GM12865 (cell line): ENCODE data around the gene CRB2.
A peak's percentile ranks its signal among the peaks of the same experiment; 100 is the strongest.

Experiments
- DNase-seq: peaks from one replicate; pipeline ENCODE4 v3.0.0; 2010; ENCODE audit warnings: low read depth
- H3K4me3 ChIP-seq: 2 replicates; pipeline ENCODE4 v1.5.1; 2011; ENCODE audit warnings: mild to moderate bottlenecking, low read depth, low read length, control low read depth
- TF ChIP-seq, protein P1 (sequence below): IDR thresholded peaks from 2 replicates; pipeline ENCODE4 v1.5.1; 2011; ENCODE audit warnings: low read length, control low read depth, low read depth, inconsistent platforms; ENCODE audit not compliant: insufficient read depth; ENCODE audit errors: missing control alignments

CRB2 gene

DNA sequence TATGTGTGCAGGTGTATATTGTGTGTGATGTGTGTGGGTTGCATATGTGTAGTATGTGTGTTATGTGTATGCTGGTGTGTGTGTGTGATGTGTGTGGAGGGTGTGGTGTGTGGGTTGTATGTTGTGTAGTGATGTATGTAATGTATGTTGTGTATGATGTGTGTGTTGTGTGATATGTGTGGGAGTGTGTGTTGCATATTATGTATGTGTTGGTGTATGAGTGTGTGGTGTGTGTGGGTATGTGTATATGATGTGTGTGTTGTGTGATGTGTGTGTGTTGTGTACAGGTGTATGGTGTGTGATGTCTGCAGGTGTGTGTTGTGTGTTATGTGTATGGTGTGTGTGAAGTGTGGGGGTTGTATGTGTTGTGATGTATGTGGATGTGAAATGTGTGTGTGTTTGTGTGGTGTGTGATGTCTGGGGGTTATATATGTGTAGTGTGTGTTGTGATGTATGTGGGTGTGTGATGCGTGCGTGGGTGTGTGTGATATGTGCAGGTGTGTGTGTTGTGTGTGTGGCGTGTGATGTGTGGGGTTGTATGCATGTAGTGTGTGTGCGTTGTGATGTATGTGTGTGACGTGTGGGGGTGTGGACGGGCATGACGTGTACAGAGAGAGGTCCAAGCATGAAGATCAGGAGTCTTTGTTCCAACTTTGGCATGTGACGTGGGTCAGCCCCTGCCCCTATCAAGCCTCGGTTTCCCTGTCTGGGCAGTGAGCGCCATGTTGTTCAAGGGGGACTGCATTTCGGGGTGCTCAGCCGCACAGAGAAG lies 8.5 kb upstream of the CRB2 start:
- no peak overlapping the region for H3K4me3 ChIP-seq
- no peak for DNase-seq
- TF ChIP-seq, protein P1, sequence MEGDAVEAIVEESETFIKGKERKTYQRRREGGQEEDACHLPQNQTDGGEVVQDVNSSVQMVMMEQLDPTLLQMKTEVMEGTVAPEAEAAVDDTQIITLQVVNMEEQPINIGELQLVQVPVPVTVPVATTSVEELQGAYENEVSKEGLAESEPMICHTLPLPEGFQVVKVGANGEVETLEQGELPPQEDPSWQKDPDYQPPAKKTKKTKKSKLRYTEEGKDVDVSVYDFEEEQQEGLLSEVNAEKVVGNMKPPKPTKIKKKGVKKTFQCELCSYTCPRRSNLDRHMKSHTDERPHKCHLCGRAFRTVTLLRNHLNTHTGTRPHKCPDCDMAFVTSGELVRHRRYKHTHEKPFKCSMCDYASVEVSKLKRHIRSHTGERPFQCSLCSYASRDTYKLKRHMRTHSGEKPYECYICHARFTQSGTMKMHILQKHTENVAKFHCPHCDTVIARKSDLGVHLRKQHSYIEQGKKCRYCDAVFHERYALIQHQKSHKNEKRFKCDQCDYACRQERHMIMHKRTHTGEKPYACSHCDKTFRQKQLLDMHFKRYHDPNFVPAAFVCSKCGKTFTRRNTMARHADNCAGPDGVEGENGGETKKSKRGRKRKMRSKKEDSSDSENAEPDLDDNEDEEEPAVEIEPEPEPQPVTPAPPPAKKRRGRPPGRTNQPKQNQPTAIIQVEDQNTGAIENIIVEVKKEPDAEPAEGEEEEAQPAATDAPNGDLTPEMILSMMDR: no peak

DNA sequence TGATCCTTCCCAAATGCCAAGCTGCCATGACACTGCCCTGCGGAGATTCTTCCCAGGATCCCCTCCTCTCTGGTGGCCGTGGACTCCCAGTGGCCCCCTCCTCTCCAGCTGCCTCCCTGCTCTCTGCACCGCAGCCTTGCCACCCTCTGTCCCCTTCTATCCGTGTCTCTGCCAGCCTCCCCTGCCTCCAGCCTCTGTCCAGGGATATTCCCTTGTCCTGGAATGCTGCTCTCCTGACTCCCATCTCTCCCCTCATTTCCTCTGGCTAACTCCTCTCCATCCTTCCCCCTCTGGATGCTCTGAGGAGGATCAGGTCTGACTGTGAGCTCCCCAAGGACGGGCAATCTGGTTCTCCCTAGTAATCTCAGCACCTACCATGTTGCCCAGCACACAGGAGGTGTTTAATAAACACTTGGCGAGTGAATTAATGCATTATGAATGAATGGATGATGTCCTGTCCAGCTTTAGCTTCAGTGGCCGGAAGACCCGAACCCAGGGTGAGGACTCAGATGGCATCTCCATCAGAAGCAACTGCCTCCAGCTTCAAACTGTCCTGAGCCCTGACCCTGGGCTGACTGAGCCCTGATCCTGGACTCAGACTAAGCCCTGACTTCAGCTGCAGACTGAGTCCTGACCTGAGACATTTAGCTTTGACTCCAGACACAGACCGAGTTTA lies 7.5 kb upstream of the CRB2 start:
- no peak overlapping the region for H3K4me3 ChIP-seq
- TF ChIP-seq, protein P1: no peak
- no peak for DNase-seq

DNA sequence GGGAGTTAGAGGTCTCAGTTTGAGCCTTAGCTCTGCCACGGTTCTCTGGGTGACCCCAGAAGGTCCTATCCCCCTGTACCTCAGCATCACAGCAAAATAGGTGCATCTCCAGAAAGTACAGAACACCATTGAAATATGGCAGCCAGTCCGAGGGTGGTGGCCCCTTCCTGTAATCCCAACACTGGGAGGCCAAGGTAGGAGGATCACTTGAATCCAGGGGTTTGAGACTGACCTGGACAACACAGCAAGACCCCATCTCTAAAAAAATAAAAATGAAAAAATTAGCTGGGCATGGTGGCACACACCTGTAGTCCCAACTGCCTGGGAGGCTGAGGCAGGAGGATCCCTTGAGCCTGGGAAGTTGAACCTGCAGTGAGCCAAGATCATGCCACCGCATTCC lies 7.0 kb upstream of the CRB2 start:
- no peak overlapping the region for H3K4me3 ChIP-seq
- TF ChIP-seq, protein P1: no peak
- DNase-seq: no peak

DNA sequence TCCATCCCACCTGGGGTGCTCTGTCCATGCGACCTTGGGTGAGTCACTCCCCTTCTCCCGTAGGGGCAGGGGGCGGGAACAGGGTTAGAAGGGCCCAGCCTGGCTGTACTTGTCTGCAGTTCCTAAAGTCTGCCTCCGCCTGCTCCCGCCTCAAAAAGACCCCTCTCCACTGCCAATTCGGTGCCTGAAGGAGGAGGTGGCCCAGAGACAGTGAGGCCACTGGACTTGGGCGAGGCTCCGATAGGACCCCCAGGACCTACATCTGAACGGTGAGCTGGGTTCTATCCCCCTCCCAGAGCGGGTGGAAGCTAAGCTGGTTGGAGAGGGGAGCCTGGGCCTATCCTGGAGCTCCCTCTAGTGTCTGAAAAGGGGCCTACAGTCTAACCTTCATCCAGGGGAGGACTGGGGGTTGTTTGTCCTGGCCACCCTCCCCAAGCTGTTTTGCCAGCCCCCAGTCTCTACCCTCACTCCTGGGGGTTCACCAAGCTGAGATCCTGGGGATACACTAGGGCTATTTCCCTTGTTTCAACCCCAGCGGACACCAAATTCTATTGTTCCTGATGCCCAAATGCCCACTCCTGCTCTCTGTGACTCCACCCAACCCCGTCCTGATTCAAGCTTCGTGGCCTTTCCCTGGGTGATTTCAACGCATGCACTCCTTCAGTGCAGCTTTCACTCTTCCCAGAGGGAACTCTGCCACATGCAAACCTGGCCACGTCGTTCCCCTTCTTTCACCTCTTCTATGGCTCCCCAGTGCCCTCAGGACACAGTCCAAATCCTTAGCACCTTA lies 6.1 kb upstream of the CRB2 start:
- no peak overlapping the region for H3K4me3 ChIP-seq
- TF ChIP-seq, protein P1: peak; percentile 99
- peak; percentile 77 for DNase-seq

DNA sequence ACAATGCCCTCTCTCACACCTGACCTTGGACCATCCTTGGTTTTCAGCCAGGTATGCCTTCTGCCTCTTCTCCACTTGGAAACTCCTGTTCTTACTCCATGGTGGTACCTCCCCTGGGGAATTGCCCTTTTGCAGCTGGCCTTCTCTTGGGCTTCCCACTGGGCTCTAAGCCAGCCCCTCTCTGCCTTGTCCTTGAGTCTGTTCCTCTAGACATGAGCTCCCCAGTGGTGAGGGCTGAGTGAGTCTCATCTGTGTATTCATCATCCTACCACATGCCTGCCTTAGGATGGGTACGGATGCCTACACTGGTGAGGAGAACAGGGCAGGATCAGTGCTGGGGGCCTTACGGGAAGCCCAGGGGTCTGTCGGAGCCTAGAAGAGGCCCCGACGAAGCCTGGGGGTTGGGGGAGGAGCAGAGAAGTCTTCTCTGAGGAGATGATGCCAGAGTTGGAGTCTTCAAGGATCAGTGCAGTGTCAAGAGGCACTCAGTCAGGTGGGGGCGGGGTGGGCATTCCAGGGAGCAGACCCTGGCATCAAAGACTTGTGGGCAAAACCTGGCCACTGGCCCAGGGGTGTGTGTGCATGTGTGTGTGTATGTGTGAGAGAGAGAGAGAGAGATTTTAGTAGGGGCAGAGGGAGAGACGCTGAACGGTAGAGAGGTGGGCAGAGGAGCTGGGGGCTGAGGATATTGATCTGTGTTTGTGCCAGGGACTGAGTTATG lies 5.2 kb upstream of the CRB2 start:
- TF ChIP-seq, protein P1: no peak
- H3K4me3 ChIP-seq: no peak overlapping the region
- DNase-seq: no peak

DNA sequence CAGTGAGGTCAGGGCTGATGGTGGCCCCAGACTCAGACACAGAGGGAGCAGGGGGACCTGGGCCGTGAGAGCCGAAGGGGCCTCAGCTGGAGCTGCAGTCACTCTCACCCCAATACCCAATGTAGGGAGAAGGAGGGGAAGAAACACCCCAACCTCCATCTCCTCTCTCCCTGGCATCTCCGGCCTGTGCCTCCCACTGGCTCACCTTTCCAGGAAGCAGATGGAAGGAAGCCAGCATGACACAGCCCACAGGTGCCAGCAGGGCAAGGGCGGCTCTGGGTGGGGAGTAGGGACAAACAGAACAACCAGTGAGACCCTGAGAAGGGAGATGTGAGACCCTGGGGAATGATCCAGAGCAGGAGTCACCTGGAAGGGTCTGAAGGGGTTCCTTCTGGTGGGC lies 3.0 kb upstream of the CRB2 start:
- no peak for DNase-seq

More for the DNA sequence above, 3.0 kb upstream of the CRB2 start:
- TF ChIP-seq, protein P1: no peak
- H3K4me3 ChIP-seq: no peak overlapping the region
